B cell (primary cell): ENCODE measurements around the gene TRNT1. TPM values are rescaled to one million over a fixed set of nuclear protein-coding genes. Genes with fewer than 3 reads are reported as not detected.

Source experiments
- ATAC-seq: fragments of 200-7000 bp; cut with Tn5 transposase; one replicate; pipeline ENCODE4 v1.10.0; 2021; ENCODE audit warnings: low read depth, mild to moderate bottlenecking, moderate number of reproducible peaks, moderate library complexity
- CTCF ChIA-PET: fragments of 350-600 bp; sonication (Branson Sonifier 250); formaldehyde crosslinking; loops from one replicate; lab custom pipeline; 2021; ENCODE audit warnings: antibody characterized with exemption, inconsistent platforms; lab: Charles Lee
- POLR2A ChIA-PET: fragments of 350-600 bp; sonication (Branson Sonifier 250); formaldehyde crosslinking; loops from one replicate; lab custom pipeline; 2021; ENCODE audit warnings: antibody characterized with exemption; lab: Charles Lee
- DNase-seq: peaks from one replicate; pipeline ENCODE4 v3.0.0; 2013
- H2AFZ ChIP-seq: 2 replicates; pipeline ENCODE4 v1.6.1; 2012; ENCODE audit warnings: mild to moderate bottlenecking, low read depth, low read length; ENCODE audit not compliant: insufficient read depth, poor library complexity, severe bottlenecking
- H3K27ac ChIP-seq, 2 donors: 1 replicate in 1 of 2; 2 replicates in 1 of 2; pipeline ENCODE4 v1.5.1; 2012 to 2013; ENCODE audit warnings: low read length in 2 of 2, mild to moderate bottlenecking in 2 of 2, moderate library complexity in 1 of 2
- H3K27me3 ChIP-seq, 4 experiments: fragments of 200-600 bp in 1 of 4; sonication (generic) in 1 of 4; replicated peaks in 1 of 4; 1 replicate in 2 of 4; 2 replicates in 2 of 4; pipeline versions ENCODE4 v1.6.1 to v1.7.0; 2013 to 2016; ENCODE audit warnings: low read length in 3 of 4, mild to moderate bottlenecking in 2 of 4, mixed read lengths in 1 of 4, moderate library complexity in 1 of 4; ENCODE audit not compliant: insufficient read depth in 4 of 4, control insufficient read depth in 3 of 4; ENCODE audit errors: control extremely low read depth in 1 of 4
- H3K36me3 ChIP-seq, 2 experiments: replicated peaks in 1 of 2; 1 replicate in 1 of 2; 2 replicates in 1 of 2; pipeline versions ENCODE4 v1.6.1 to v1.7.1; 2013; ENCODE audit warnings: low read length in 1 of 2; ENCODE audit not compliant: insufficient read depth in 2 of 2, control insufficient read depth in 1 of 2; ENCODE audit errors: control extremely low read depth in 1 of 2, extremely low read depth in 1 of 2
- H3K4me1 ChIP-seq, 2 donors: fragments of 200-600 bp in 1 of 2; sonication (generic) in 1 of 2; 1 replicate in 1 of 2; 2 replicates in 1 of 2; pipeline versions ENCODE4 v1.5.1 to v1.6.1; 2013 to 2017; ENCODE audit warnings: low read length in 2 of 2; ENCODE audit not compliant: control insufficient read depth in 2 of 2, insufficient read depth in 2 of 2
- H3K4me2 ChIP-seq: replicated peaks from 2 replicates; pipeline ENCODE3; 2012; ENCODE audit warnings: mild to moderate bottlenecking, low read depth, low read length; ENCODE audit not compliant: poor library complexity, severe bottlenecking
- H3K4me3 ChIP-seq, 5 experiments: fragments of 200-600 bp in 1 of 5; sonication (generic) in 1 of 5; 1 replicate in 3 of 5; 2 replicates in 2 of 5; pipeline versions ENCODE4 v1.5.1 to v1.7.0; 2011 to 2016; ENCODE audit warnings: low read length in 4 of 5, mild to moderate bottlenecking in 4 of 5, low read depth in 2 of 5, control low read depth in 1 of 5, moderate library complexity in 1 of 5; ENCODE audit not compliant: insufficient read depth in 1 of 5; ENCODE audit errors: control extremely low read depth in 1 of 5, extremely low read depth in 1 of 5
- H3K79me2 ChIP-seq: fragments of 200-600 bp; sonication (generic); one replicate; pipeline ENCODE4 v1.6.0; 2016; ENCODE audit warnings: low read length; ENCODE audit not compliant: control insufficient read depth, insufficient read depth
- H3K9ac ChIP-seq: fragments of 200-600 bp; sonication (generic); 2 replicates; pipeline ENCODE4 v1.6.1; 2017; ENCODE audit warnings: mild to moderate bottlenecking, low read length, moderate library complexity
- H3K9me3 ChIP-seq, 3 donors: one replicate each; pipeline versions ENCODE4 v1.6.1 to v1.7.1; 2013; ENCODE audit warnings: low read length in 2 of 3; ENCODE audit not compliant: control insufficient read depth in 2 of 3, insufficient read depth in 1 of 3; ENCODE audit errors: control extremely low read depth in 1 of 3
- H4K20me1 ChIP-seq: 2 replicates; pipeline ENCODE4 v1.6.0; 2012; ENCODE audit warnings: mild to moderate bottlenecking, low read length; ENCODE audit not compliant: insufficient read depth, control insufficient read depth, poor library complexity, severe bottlenecking
- H3K27ac Mint-ChIP-seq: one replicate; pipeline ENCODE4 v1.8.0; 2021; ENCODE audit warnings: mixed read lengths
- H3K27me3 Mint-ChIP-seq: one replicate; pipeline ENCODE4 v1.8.0; 2021; ENCODE audit warnings: mixed read lengths
- H3K4me1 Mint-ChIP-seq: one replicate; pipeline ENCODE4 v1.8.0; 2021; ENCODE audit warnings: mixed read lengths
- H3K4me3 Mint-ChIP-seq: one replicate; pipeline ENCODE4 v1.8.0; 2021; ENCODE audit warnings: mixed read lengths
- H3K9me3 Mint-ChIP-seq: one replicate; pipeline ENCODE4 v1.8.0; 2022; ENCODE audit warnings: mixed read lengths; ENCODE audit not compliant: insufficient read depth
- CTCF ChIP-seq: fragments of 200-600 bp; IDR thresholded peaks from one replicate; pipeline ENCODE4 v1.8.0; 2022; ENCODE audit warnings: antibody characterized with exemption, mild to moderate bottlenecking
- EZH2 ChIP-seq: IDR thresholded peaks from 2 replicates; pipeline ENCODE4 v1.6.1; 2012; ENCODE audit warnings: borderline replicate concordance, low read depth, mild to moderate bottlenecking, moderate library complexity, low read length; ENCODE audit not compliant: insufficient read depth, poor library complexity, severe bottlenecking
- WGBS: methylation state at CpG from one replicate; pipeline ENCODE4 v1.1.5; 2013; ENCODE audit warnings: missing lambda C conversion rate; ENCODE audit not compliant: insufficient coverage; 5-methylcytosine and 5-hydroxymethylcytosine counted together
- intact Hi-C: fragments of 100-400 bp; cut with micrococcal nuclease; formaldehyde crosslinking; loops from one replicate; pipeline ENCODE4 v1.10.0; 2022
- polyA plus RNA-seq: library from polyadenylated mRNA; depleted of rRNA; stranded (reverse); fragments of >200 nt; gene quantifications from 2 replicates; pipeline ENCODE4 v1.2.3, GENCODE V29; 2012
- total RNA-seq, 2 donors: library from RNA; stranded (reverse); fragments of 120-200 nt in 1 of 2; gene quantifications; 1 replicate in 1 of 2; 2 replicates in 1 of 2; pipeline versions ENCODE4 v1.2.3 to v1.2.4, GENCODE V29; 2013 to 2022

Gene TRNT1
- total and polyA plus RNA-seq, 2 donors (not counting 1 experiment from before 2014, with no cell fraction given) = 4.5 to 40.6 TPM

- H2AFZ ChIP-seq = no peak overlapping the region
- no peak overlapping the region for H3K4me2 ChIP-seq
- no peaks in the 10 kb centered on the region for H3K27me3 Mint-ChIP-seq
- ATAC-seq (no peak), DNase-seq (no peak)
- no peak overlapping the region for H3K27ac ChIP-seq
- ChIA-PET POLR2A (no interaction called here), CTCF (interaction anchor here (0.6 kb wide), 1 partner anchor 71 kb away, joined by 4 read pairs; no protein-coding TSS in a partner anchor)
- H3K79me2 ChIP-seq = no peaks in the 10 kb centered on the region
- no peak overlapping the region for H3K9ac ChIP-seq
- intact Hi-C loops = no loop called here
- no peaks in the 10 kb centered on the region for H3K9me3 ChIP-seq
- no peak overlapping the region for H3K4me3 Mint-ChIP-seq
- H3K4me3 ChIP-seq = no peak overlapping the region
- peaks cover 50 to 76% of the 10 kb centered on the region in 2 experiments for H3K36me3 ChIP-seq
- H3K9me3 Mint-ChIP-seq = no peaks in the 10 kb centered on the region
- H3K4me1 ChIP-seq = no peaks in the 10 kb centered on the region
- H3K27me3 ChIP-seq = no peaks in the 10 kb centered on the region
- H4K20me1 ChIP-seq = no peaks in the 10 kb centered on the region
- 100% methylated on average over 6 of the region's 8 CpGs for WGBS
- TF ChIP-seq CTCF (no peak), EZH2 (no peak)
- H3K4me1 Mint-ChIP-seq = no peaks in the 10 kb centered on the region
- peak overlapping the region; percentile 1 for H3K27ac Mint-ChIP-seq
These were observed 19.1 kb downstream of the TRNT1 start for GRCh38 chr3:3145831-3146230.

- H3K4me2 ChIP-seq = no peak overlapping the region
- no peaks in the 10 kb centered on the region for H3K9me3 Mint-ChIP-seq
- no peaks in the 10 kb centered on the region for H3K4me1 ChIP-seq
- H3K9me3 ChIP-seq = no peaks in the 10 kb centered on the region
- no peaks in the 10 kb centered on the region for H4K20me1 ChIP-seq
- H3K4me3 ChIP-seq = no peak overlapping the region
- H3K79me2 ChIP-seq = no peaks in the 10 kb centered on the region
- H3K27me3 Mint-ChIP-seq = no peaks in the 10 kb centered on the region
- intact Hi-C loops = no loop called here
- no peaks in the 10 kb centered on the region for H3K4me1 Mint-ChIP-seq
- peaks cover 48 to 79% of the 10 kb centered on the region in 2 experiments for H3K36me3 ChIP-seq
- DNase-seq (no peak), ATAC-seq (no peak)
- ChIA-PET POLR2A (no interaction called here), CTCF (no interaction called here)
- peak overlapping the region; percentile 1 for H3K27ac Mint-ChIP-seq
- WGBS = no CpG with 5 or more reads among the region's 1 CpG
- no peak overlapping the region for H3K9ac ChIP-seq
- peak overlapping the region in 1 of 2 donors; percentile 32 for H3K27ac ChIP-seq
- H3K27me3 ChIP-seq = no peaks in the 10 kb centered on the region
- H3K4me3 Mint-ChIP-seq = no peak overlapping the region
- TF ChIP-seq EZH2 (no peak), CTCF (no peak)
- no peak overlapping the region for H2AFZ ChIP-seq
These were observed 22.8 kb downstream of the TRNT1 start for GRCh38 chr3:3149560-3149959.
